Prostate gland (tissue), 2 donors: ENCODE data around the gene ZCCHC7.

ENCODE experiments used
- POLR2A ChIP-seq: fragments of 450-650 bp; IDR thresholded peaks from one replicate; pipeline ENCODE4 v1.6.1; 2016; ENCODE audit warnings: antibody characterized with exemption, mild to moderate bottlenecking
- POLR2AphosphoS5 ChIP-seq: sonication (generic); formaldehyde crosslinking; IDR thresholded peaks from one replicate; pipeline ENCODE4 v1.6.1; 2017; ENCODE audit warnings: antibody characterized with exemption
- TF ChIP-seq, protein P1 (sequence below), 4 experiments: fragments of 200-600 bp in 2 of 4; fragments of 450-650 bp in 2 of 4; sonication (generic) in 2 of 4; IDR thresholded peaks; 1 replicate in 3 of 4; 2 replicates in 1 of 4; pipeline ENCODE4 v1.5.1; 2016 to 2019; ENCODE audit warnings: antibody characterized with exemption in 4 of 4, mild to moderate bottlenecking in 2 of 4, moderate library complexity in 2 of 4

GRCh38 chr9:37220971-37221370 is 100.6 kb downstream of the ZCCHC7 start:
- TF ChIP-seq, protein P1, sequence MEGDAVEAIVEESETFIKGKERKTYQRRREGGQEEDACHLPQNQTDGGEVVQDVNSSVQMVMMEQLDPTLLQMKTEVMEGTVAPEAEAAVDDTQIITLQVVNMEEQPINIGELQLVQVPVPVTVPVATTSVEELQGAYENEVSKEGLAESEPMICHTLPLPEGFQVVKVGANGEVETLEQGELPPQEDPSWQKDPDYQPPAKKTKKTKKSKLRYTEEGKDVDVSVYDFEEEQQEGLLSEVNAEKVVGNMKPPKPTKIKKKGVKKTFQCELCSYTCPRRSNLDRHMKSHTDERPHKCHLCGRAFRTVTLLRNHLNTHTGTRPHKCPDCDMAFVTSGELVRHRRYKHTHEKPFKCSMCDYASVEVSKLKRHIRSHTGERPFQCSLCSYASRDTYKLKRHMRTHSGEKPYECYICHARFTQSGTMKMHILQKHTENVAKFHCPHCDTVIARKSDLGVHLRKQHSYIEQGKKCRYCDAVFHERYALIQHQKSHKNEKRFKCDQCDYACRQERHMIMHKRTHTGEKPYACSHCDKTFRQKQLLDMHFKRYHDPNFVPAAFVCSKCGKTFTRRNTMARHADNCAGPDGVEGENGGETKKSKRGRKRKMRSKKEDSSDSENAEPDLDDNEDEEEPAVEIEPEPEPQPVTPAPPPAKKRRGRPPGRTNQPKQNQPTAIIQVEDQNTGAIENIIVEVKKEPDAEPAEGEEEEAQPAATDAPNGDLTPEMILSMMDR (IDR thresholded peaks at IDR 0.05), result no peak
- TF ChIP-seq POLR2AphosphoS5 (no peak), POLR2A (no peak)
